B cell (primary cell): ENCODE measurements around the gene DHRS12. TPM values are rescaled to one million over a fixed set of nuclear protein-coding genes. Genes with fewer than 3 reads are reported as not detected.

Experiments
- ATAC-seq: fragments of 200-7000 bp; cut with Tn5 transposase; one replicate; pipeline ENCODE4 v1.10.0; 2021; ENCODE audit warnings: low read depth, mild to moderate bottlenecking, moderate number of reproducible peaks, moderate library complexity
- CTCF ChIA-PET: fragments of 350-600 bp; sonication (Branson Sonifier 250); formaldehyde crosslinking; loops from one replicate; lab custom pipeline; 2021; ENCODE audit warnings: antibody characterized with exemption, inconsistent platforms; lab: Charles Lee
- POLR2A ChIA-PET: fragments of 350-600 bp; sonication (Branson Sonifier 250); formaldehyde crosslinking; loops from one replicate; lab custom pipeline; 2021; ENCODE audit warnings: antibody characterized with exemption; lab: Charles Lee
- DNase-seq: peaks from one replicate; pipeline ENCODE4 v3.0.0; 2013
- H2AFZ ChIP-seq: 2 replicates; pipeline ENCODE4 v1.6.1; 2012; ENCODE audit warnings: mild to moderate bottlenecking, low read depth, low read length; ENCODE audit not compliant: insufficient read depth, poor library complexity, severe bottlenecking
- H3K27ac ChIP-seq, 2 donors: 1 replicate in 1 of 2; 2 replicates in 1 of 2; pipeline ENCODE4 v1.5.1; 2012 to 2013; ENCODE audit warnings: low read length in 2 of 2, mild to moderate bottlenecking in 2 of 2, moderate library complexity in 1 of 2
- H3K27me3 ChIP-seq, 4 experiments: fragments of 200-600 bp in 1 of 4; sonication (generic) in 1 of 4; replicated peaks in 1 of 4; 1 replicate in 2 of 4; 2 replicates in 2 of 4; pipeline versions ENCODE4 v1.6.1 to v1.7.0; 2013 to 2016; ENCODE audit warnings: low read length in 3 of 4, mild to moderate bottlenecking in 2 of 4, mixed read lengths in 1 of 4, moderate library complexity in 1 of 4; ENCODE audit not compliant: insufficient read depth in 4 of 4, control insufficient read depth in 3 of 4; ENCODE audit errors: control extremely low read depth in 1 of 4
- H3K36me3 ChIP-seq, 2 experiments: replicated peaks in 1 of 2; 1 replicate in 1 of 2; 2 replicates in 1 of 2; pipeline versions ENCODE4 v1.6.1 to v1.7.1; 2013; ENCODE audit warnings: low read length in 1 of 2; ENCODE audit not compliant: insufficient read depth in 2 of 2, control insufficient read depth in 1 of 2; ENCODE audit errors: control extremely low read depth in 1 of 2, extremely low read depth in 1 of 2
- H3K4me1 ChIP-seq, 2 donors: fragments of 200-600 bp in 1 of 2; sonication (generic) in 1 of 2; 1 replicate in 1 of 2; 2 replicates in 1 of 2; pipeline versions ENCODE4 v1.5.1 to v1.6.1; 2013 to 2017; ENCODE audit warnings: low read length in 2 of 2; ENCODE audit not compliant: control insufficient read depth in 2 of 2, insufficient read depth in 2 of 2
- H3K4me2 ChIP-seq: replicated peaks from 2 replicates; pipeline ENCODE3; 2012; ENCODE audit warnings: mild to moderate bottlenecking, low read depth, low read length; ENCODE audit not compliant: poor library complexity, severe bottlenecking
- H3K4me3 ChIP-seq, 5 experiments: fragments of 200-600 bp in 1 of 5; sonication (generic) in 1 of 5; 1 replicate in 3 of 5; 2 replicates in 2 of 5; pipeline versions ENCODE4 v1.5.1 to v1.7.0; 2011 to 2016; ENCODE audit warnings: low read length in 4 of 5, mild to moderate bottlenecking in 4 of 5, low read depth in 2 of 5, control low read depth in 1 of 5, moderate library complexity in 1 of 5; ENCODE audit not compliant: insufficient read depth in 1 of 5; ENCODE audit errors: control extremely low read depth in 1 of 5, extremely low read depth in 1 of 5
- H3K79me2 ChIP-seq: fragments of 200-600 bp; sonication (generic); one replicate; pipeline ENCODE4 v1.6.0; 2016; ENCODE audit warnings: low read length; ENCODE audit not compliant: control insufficient read depth, insufficient read depth
- H3K9ac ChIP-seq: fragments of 200-600 bp; sonication (generic); 2 replicates; pipeline ENCODE4 v1.6.1; 2017; ENCODE audit warnings: mild to moderate bottlenecking, low read length, moderate library complexity
- H3K9me3 ChIP-seq, 3 donors: one replicate each; pipeline versions ENCODE4 v1.6.1 to v1.7.1; 2013; ENCODE audit warnings: low read length in 2 of 3; ENCODE audit not compliant: control insufficient read depth in 2 of 3, insufficient read depth in 1 of 3; ENCODE audit errors: control extremely low read depth in 1 of 3
- H4K20me1 ChIP-seq: 2 replicates; pipeline ENCODE4 v1.6.0; 2012; ENCODE audit warnings: mild to moderate bottlenecking, low read length; ENCODE audit not compliant: insufficient read depth, control insufficient read depth, poor library complexity, severe bottlenecking
- H3K27ac Mint-ChIP-seq: one replicate; pipeline ENCODE4 v1.8.0; 2021; ENCODE audit warnings: mixed read lengths
- H3K27me3 Mint-ChIP-seq: one replicate; pipeline ENCODE4 v1.8.0; 2021; ENCODE audit warnings: mixed read lengths
- H3K4me1 Mint-ChIP-seq: one replicate; pipeline ENCODE4 v1.8.0; 2021; ENCODE audit warnings: mixed read lengths
- H3K4me3 Mint-ChIP-seq: one replicate; pipeline ENCODE4 v1.8.0; 2021; ENCODE audit warnings: mixed read lengths
- H3K9me3 Mint-ChIP-seq: one replicate; pipeline ENCODE4 v1.8.0; 2022; ENCODE audit warnings: mixed read lengths; ENCODE audit not compliant: insufficient read depth
- CTCF ChIP-seq: fragments of 200-600 bp; IDR thresholded peaks from one replicate; pipeline ENCODE4 v1.8.0; 2022; ENCODE audit warnings: antibody characterized with exemption, mild to moderate bottlenecking
- EZH2 ChIP-seq: IDR thresholded peaks from 2 replicates; pipeline ENCODE4 v1.6.1; 2012; ENCODE audit warnings: borderline replicate concordance, low read depth, mild to moderate bottlenecking, moderate library complexity, low read length; ENCODE audit not compliant: insufficient read depth, poor library complexity, severe bottlenecking
- WGBS: methylation state at CpG from one replicate; pipeline ENCODE4 v1.1.5; 2013; ENCODE audit warnings: missing lambda C conversion rate; ENCODE audit not compliant: insufficient coverage; 5-methylcytosine and 5-hydroxymethylcytosine counted together
- intact Hi-C: fragments of 100-400 bp; cut with micrococcal nuclease; formaldehyde crosslinking; loops from one replicate; pipeline ENCODE4 v1.10.0; 2022
- polyA plus RNA-seq: library from polyadenylated mRNA; depleted of rRNA; stranded (reverse); fragments of >200 nt; gene quantifications from 2 replicates; pipeline ENCODE4 v1.2.3, GENCODE V29; 2012
- total RNA-seq, 2 donors: library from RNA; stranded (reverse); fragments of 120-200 nt in 1 of 2; gene quantifications; 1 replicate in 1 of 2; 2 replicates in 1 of 2; pipeline versions ENCODE4 v1.2.3 to v1.2.4, GENCODE V29; 2013 to 2022

Gene DHRS12
- total and polyA plus RNA-seq, 2 donors (not counting 1 experiment from before 2014, with no cell fraction given), result 12.0 to 23.2 TPM

DNA sequence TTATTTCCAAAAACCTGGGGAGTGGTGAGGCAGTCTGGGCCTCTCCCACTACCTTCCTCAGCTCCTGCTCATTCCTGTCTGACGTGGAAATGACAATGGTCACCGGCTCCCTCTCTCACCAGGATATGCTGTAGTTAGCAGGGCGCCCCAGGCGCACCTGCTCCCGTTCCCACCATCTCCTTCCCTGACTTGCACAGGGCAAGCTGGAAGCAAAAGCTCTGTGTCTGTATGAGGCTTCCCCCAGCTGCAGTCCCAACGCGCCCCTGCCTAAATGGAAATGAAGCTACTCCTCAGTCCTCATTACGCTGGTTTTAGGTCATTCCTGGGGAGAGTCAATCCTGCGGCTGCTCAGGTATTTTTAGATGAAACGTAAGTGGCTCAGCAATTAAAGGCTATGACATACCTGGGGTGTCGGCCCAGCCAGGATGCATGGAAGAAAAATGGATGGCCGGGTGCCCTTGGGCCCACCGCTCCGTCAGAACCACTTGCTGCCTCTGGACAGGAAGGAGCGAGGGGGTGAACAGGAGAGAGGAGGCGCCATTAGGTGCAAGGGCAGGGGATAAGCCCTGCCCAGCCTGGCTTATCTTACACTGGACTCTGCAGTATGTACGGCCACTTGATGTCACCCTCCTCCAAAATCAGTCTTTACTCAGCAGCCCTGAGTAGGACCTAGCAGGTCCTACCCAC lies 32.4 kb downstream of the DHRS12 start:
- Histone ChIP-seq H3K27ac (no peak overlapping the region), H4K20me1 (no peaks in the 10 kb centered on the region), H3K9ac (no peak overlapping the region), H3K27me3 (no peaks in the 10 kb centered on the region), H3K4me3 (no peak overlapping the region), H2AFZ (no peak overlapping the region), H3K36me3 (peaks cover 0 to 5% of the 10 kb centered on the region in 2 experiments), H3K4me1 (peaks cover 0 to 9% of the 10 kb centered on the region in 2 donors), H3K9me3 (peaks cover 0 to 6% (median 0%) of the 10 kb centered on the region in 3 donors), H3K4me2 (no peak overlapping the region), H3K79me2 (no peaks in the 10 kb centered on the region)
- Mint-ChIP-seq H3K9me3 (no peaks in the 10 kb centered on the region), H3K27me3 (no peaks in the 10 kb centered on the region), H3K27ac (no peak overlapping the region), H3K4me3 (no peak overlapping the region), H3K4me1 (peaks cover 8% of the 10 kb centered on the region)
- no peak for ATAC-seq
- ChIA-PET CTCF (interaction anchor here (1.0 kb wide), 1 partner anchor 23 kb away, joined by 3 read pairs; no protein-coding TSS in a partner anchor), POLR2A (interaction anchor here (1.3 kb wide), 1 partner anchor 187 kb away, joined by 3 read pairs; the partner anchor contains the start of gene WDFY2)
- intact Hi-C loops, result no loop called here
- DNase-seq, result no peak
- WGBS, result 98% methylated on average over 17 of the region's 17 CpGs
- TF ChIP-seq CTCF, result no peak
- no peak for TF ChIP-seq EZH2
